Retina (tissue), 1 donor: ENCODE measurements around the gene TPX2.
A peak's percentile ranks its signal among the peaks of the same experiment; 100 is the strongest.
"Not testable (repeated sequence)": the region's sequence is repeated elsewhere in the genome, so short reads cannot be mapped to it uniquely, and the experiment has no call there.

Experiments used
- DNase-seq: peaks from one replicate; pipeline ENCODE4 v3.0.0-alpha.2; 2016

TPX2 gene

DNA sequence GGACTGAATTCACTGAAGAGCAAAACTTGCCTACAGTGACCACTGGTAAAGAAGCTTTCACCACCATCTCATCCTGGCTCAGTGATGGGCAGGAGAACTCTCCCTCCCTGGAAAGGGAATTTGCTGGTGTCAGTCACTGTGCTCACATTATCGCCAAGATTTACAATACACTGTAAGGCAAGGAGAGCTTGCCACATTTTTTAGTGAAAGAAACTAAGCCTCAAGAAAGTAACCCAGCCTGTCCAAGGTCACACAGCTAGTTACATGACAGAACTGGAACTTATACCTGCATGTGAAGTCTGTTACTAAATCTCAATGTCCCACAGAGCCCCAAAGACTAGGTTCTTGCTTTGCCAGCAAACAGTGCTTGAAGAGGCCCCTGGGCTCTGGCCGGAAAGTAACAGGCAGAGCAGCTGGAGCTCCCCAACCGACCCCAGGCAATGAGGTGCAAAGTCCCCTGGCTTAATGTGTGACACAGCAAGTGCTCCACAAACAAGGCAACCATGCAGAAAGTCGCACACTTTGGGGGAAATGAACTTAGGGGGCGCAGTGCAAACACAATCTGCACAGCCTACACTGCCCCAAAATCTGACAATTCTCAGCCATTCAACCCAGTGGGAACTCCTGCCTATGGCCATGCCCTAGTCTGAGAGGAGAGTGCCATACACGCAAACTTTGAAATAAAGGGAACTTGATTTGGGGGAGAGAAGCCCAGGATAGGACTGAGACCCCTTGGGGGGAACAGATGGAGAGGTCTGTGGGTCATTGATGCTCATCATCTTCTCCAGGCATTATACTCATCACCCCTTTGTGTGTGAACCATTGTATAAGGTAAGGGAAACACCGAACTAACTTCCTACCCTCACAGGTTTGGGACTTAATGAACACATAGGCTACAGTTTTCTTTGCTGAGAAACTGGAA lies 18.3 kb upstream of the TPX2 start:
- DNase-seq, result peak; percentile 31

DNA sequence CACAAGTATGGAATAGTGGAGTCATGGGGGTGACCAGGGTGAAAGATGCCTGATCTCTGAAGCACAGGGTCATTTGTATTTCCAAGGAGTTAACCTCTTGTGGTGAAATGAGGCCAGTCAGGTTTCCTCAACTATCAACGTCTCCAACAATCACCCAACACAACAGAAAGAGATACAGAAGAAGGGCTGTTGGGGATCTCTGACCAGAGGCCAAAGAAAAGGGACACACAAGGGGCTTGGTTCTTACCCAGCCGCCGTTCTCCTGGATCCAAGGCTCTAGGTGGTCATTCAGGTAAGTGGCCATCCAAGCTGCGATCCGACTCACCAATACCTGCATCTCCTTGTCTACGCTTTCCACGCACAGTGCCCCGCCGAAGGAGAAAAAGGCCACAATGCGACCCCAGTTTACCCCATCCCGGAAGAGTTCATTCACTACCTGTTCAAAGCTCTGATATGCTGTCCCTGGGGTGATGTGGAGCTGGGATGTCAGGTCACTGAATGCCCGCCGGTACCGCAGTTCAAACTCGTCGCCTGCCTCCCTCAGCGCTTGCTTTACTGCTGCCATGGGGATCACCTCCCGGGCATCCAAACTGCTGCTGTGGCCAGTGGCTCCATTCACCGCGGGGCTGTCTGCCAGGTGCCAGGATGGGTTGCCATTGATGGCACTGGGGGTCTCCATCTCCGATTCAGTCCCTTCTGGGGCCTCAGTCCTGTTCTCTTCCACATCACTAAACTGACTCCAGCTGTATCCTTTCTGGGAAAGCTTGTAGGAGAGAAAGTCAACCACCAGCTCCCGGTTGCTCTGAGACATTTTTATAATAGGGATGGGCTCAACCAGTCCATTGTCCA lies 17.5 kb upstream of the TPX2 start:
- peak; percentile 46 for DNase-seq

DNA sequence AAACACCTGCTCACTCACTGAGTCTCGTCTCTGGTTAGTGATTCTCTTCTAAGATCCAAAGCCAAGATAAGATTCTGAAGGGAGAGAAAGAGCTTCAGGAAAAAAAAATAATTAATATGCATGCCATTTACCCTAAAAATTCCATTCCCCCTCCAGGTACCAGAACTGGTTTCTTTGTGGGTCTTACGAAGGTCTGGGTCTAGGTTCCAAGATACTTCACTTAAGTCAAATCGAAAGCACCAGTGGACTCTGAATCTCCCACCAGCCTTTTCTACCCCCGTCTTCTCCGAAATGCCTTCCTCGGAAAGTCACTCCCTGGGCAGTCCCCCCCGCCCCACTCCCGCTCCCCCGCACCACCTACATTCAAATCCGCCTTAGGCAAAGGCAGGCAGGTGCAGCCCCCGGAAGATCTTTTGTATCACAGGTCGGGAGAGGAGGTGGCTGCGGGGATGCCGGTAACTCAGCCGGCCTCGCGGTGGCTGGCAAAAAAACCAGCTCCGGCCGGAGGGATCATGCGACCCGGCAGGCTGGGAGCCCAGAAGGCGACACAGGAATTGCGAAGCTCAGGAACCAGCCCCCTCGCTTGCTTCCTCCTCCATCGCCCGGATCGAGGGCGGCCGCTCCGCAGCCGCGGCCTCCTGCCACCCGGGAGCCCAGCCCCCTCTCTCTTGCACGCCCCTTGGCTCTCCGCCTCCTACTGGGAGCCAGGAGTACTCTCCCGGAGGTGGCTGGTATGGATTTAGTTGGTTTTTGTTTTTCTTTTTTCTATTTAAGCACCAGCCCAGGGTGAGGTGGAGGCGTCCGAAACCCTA lies 16.6 kb upstream of the TPX2 start, which contains the start of gene BCL2L1:
Gene BCL2L1 (minus strand): TSS at position 612 of the 812 bp plus-strand sequence. CDS start 650 bp downstream, outside the sequence.
- peak; percentile 92 for DNase-seq

DNA sequence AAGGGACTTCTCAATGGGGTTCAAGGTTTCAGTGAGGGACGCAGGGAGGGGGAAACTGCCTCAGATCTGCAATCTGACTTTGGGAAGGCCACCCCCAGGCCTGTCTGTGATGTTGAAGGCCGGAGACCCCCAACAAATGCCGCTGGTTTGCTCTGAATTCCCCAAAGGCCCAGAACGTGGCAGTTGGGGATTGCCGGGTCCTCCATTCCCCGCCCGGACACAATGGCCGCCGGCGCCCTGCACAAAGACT lies 16.1 kb upstream of the TPX2 start:
- DNase-seq, result no peak

DNA sequence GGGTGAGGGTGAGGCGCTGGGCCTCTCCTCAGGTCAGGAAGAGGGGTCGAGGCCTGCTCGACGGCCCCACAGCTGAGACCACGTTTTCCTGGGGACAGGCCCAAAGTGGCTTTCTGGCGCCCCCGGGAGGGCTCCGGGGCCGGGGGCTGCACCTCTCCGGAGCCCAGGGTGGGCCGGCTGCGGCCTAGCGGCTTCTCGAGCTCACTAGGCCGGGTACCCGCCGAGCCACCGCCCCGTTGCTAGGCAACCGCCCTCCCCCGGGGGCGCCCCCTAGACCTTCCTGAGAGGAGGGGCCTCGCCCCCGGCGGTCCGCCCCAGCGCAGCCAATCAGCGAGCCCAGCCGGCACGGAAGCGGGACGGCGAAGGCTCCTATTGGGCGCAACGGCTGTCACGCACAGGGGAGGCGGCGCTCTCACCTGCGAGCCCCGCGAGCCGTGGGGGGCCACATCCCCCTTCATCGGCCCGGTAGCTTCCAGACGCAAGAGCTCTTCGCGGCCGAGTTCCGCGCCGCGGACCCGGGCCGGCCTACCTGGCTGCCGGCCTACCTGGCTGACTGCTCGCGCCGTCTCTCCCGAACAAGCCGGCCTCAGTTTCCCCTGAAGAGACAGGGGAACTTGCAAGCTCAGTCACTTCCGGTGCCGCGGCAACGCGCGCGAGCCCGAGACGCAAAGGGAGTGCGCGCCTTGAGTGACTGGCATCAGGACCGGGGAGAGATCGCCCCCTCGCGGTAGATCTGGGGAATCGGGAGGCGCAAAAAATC lies 15.6 kb upstream of the TPX2 start:
- DNase-seq, result peak; percentile 100

DNA sequence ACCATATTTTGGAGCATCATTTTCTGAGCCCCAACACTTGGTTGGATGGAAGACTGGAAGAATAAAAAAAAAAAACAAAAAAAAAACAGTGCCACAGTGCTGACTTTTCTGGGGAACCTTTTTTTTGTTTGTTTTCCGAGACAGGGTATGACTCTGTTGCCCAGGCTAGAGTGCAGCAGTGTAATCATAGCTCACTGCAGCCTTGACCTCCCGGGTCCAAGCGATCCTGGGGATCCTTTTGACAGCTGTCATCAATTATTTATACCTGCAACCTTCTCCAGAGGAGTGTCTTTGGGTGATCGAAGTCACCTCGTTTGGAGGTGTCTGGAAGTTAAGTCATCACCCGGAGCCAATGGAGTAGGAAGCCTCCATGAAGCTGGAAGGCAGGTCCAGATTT lies 7.8 kb upstream of the TPX2 start:
- no peak for DNase-seq

DNA sequence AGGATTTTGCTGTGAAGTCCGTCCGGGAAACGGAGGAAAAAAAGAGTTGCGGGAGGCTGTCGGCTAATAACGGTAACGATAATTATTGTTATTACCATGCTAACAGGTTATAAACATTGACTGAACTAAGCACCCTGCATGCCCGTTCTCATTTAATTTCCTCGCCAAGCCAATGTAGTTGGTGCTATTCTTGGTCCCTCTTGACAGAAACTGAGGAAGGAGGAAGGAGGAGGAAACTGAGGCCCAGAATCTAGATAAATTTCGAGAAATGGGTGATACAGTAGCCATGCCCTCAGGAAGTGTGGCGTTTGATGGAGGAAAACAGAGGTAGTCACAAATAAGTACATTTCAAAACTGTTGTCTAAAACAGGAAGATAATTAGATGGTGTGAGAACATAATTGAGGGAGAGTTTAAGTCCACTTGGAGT lies 474 bp downstream of the TPX2 start:
- DNase-seq, result no peak

DNA sequence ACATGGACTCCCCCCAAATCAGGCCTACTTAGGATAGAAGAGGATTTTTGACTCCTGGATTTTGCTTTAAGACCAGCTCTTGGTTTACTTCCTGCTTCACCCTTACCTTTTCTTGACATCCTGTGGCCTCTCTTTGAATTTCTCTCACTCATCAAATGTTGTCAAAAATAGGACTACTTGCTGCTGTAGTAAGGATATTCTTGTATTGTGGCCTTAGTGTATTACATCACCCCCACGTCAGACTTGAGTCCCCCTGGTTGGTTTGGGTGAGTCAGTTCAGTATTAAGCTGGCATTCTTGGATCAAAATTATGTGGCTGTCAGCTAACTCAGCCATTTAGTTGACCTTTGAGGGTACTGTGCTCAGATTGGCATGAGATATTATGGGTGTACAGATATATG lies 1.1 kb downstream of the TPX2 start:
- DNase-seq, result no peak

DNA sequence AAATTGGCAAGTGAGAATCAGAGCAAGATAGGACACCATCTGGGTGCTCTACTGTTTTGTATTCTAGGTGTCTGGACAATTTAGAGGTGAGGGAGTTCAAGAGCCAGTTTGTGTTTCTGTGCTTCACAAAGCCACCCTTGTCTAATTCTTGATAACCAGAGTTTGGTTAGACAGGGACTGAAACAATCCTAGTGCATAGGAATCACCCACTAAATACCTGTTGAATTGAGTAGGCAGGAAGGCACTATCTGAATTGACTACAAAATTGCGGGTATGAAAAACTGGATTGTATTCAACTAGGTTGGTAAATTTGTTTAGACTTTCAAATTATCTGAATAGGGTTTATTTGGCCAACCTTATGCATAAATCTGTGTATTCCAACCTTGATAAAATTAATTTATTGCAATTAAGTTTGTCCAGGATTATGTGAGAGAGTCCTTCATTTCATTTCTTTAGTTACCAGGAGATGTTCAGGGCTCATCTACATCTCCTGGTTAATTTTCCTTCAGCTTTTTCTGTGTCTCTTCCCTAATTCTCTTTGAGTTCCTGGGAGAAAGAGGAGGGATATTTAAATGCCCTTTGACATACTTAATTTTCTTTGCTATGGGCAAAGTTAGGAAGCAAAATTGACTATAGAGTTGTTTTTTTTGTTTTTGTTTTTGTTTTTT lies 1.7 kb downstream of the TPX2 start:
- no peak for DNase-seq

DNA sequence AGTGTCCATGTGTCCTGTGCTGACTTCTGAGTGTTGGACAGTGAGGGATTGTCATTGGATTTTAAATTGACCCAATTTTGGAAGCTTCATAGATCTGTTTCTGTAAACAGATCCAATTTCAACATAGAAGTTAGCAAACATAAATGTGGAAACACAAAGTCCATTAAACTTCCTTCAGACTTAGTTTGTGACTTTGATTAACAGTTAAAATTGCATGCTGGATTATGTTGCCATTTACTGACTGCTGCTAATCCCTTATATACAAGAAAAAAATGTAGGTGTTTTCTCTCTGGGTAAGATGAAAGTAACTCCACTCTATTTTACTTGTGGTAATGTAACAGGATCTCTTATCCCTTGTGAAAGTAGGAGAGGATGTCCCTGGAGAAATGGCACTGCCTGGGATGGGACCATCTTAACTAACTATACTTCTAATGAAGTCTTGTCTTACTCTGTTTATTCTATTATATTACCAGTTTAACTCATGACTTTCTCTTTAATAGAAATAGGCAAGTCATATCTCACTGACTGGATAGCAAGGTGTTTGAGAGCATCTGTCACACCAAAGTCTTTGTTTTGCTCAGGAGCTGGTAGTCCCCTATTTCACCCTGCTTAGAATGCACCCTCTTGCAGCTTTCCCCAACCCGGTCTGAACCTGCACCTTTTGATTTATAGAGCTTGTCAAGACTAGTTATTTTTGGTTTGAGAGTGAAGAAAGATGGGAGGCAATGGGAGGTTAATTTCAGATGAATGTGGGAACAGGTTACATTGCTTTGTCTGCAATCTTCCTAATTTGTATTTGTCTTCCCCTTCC lies 7.2 kb downstream of the TPX2 start:
- DNase-seq, result no peak

DNA sequence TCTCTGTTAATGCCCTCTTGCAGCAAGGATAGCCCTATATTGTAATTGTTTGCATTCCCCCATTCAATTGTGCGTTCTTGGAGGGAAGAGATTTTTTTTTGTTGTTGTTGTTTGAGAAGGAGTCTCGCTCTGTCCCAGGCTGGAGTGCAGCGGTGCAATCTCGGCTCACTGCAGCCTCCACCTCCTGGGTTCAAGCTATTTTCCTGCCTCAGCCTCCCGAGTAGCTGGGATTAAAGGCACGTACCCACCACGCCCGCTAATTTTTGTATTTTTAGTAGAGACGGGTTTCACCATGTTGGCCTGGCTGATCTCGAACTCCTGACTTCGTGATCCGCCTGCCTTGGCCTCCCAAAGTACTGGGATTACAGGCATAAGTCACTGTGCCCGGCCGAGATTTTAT lies 7.9 kb downstream of the TPX2 start:
- not testable (repeated sequence) for DNase-seq

DNA sequence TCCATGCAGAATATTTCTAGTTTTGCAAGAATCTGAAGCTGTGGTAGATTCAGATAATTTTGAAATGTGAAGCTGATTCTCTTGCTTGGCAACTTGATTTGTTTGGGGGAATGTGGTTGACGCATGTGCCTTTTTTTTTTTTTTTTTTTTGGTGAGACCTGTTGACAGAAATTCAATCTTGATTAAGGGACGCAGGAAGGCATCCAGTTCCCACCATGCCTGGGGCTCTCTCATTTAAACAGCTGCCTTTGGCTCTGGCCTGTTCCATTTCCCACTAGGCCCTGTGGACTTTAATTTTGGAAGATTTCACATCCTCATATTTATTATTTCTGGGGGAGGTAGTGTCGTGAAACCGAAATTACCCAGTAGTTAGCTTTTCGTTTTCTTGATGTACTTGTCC lies 8.6 kb downstream of the TPX2 start:
- DNase-seq, result no peak

DNA sequence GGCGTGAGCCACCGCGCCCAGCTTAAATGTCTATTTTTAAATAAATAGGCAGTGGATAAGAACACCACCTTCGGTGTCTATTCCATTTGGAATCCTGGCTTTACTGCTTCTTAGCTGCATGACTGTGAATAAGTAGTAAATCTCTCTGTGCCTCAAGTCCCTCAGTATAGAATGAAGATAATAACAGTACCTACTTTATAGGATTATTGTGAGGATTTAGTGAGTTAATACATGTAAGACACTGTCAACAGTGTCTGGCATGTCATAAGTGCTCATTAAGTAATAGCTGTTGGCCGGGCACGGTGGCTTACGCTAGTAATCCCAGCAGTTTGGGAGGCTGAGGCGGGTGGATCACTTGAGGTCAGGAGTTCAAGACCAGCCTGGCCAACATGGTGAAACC lies 10.1 kb downstream of the TPX2 start:
- DNase-seq, result no peak

DNA sequence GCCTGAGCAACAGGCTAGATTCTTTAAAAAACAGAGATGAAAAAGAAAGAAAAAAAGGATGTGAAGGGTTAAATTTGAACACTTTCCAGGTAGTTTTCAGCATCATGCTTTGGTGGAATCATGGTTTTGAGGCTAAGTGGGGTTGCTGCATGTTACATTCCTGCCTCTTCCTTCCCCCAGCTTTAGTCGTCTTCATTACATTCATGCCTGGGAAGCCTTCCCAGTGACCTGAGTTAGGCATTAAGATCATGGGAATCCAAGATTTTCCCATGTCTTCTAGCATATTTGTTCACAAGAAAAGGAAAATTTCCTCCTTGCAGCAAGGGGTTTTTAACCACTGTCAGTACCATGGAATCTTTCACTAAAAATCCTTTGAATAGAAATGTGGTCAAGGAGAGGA lies 12.0 kb downstream of the TPX2 start:
- no peak for DNase-seq

DNA sequence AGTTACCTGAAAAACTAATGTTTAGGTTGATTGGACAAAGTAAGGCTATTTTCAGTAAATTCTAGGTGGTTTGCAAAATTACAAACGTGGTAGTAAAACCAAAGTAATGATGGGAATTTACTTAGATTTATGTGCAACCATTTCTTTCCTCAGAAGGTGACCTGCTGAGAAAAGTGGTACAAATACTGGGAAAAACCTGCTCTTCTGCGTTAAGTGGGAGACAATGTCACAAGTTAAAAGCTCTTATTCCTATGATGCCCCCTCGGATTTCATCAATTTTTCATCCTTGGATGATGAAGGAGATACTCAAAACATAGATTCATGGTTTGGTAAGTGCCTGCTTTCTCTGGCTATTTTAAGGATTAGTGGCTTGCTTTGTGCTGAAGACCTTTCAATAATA lies 18.2 kb downstream of the TPX2 start:
- no peak for DNase-seq

DNA sequence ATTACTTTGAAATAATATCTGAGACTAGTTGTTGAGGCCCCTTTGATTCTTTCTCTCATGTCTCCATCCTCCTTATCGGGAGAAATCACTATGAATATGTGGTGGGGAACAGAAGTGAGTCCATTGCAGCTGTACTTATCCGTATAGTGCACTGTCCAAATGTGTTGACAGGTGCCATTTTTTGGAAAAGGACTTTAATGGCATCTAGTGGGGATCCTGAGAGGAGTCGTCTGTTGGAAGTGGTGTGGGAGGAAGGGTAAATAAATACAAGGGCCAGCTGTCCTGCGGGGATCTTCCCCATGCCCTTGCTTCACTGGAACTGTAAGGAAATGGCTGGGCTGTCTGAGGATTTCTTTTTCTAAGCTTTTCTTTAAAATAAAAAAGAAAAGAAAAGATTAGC lies 19.4 kb downstream of the TPX2 start:
- DNase-seq, result no peak

DNA sequence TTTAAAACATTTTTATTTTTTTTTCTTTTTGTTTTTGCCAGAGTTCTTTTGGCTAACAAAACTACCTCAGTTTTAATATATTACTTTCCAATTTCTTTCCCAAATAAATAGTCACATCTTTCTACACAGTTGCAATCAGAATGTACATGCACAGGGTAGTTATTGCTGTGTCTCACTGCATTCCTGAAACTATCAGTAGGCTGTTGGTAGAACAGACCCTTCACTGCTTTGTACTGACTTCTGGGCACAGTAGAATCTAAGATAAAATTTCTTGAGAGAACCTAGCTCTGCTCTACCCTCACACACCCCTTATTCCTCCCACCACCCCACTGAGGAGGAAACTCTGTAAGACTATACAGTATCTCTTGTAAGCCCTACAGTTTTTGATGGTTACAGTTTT lies 19.9 kb downstream of the TPX2 start:
- DNase-seq, result no peak

DNA sequence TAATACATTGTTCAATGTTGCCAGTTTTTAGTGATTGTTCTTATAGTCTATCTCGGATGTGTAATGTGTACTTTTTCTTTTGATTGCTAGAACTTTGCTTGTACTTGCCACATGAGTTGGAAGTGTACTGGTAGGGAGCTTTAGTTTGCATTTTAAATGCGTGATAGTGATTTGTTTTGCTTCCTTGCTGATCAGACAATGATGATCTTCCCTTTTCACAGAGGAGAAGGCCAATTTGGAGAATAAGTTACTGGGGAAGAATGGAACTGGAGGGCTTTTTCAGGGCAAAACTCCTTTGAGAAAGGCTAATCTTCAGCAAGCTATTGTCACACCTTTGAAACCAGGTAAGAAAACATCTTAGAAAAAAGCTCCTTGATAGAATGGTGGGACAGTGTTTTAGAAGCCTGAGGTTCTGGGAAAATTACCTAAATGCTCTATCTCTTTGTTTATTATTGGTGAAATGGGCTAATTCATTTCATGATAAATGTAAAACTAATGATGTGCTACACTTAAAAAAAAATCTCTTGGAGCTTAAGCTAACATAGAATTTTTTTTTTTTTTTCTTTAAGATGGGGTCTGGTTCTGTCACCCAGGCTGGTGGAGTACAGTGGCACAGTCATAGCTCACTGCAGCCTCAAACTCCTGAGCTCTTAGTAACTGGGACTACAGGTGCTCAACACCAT lies 20.9 kb downstream of the TPX2 start:
- DNase-seq, result no peak

DNA sequence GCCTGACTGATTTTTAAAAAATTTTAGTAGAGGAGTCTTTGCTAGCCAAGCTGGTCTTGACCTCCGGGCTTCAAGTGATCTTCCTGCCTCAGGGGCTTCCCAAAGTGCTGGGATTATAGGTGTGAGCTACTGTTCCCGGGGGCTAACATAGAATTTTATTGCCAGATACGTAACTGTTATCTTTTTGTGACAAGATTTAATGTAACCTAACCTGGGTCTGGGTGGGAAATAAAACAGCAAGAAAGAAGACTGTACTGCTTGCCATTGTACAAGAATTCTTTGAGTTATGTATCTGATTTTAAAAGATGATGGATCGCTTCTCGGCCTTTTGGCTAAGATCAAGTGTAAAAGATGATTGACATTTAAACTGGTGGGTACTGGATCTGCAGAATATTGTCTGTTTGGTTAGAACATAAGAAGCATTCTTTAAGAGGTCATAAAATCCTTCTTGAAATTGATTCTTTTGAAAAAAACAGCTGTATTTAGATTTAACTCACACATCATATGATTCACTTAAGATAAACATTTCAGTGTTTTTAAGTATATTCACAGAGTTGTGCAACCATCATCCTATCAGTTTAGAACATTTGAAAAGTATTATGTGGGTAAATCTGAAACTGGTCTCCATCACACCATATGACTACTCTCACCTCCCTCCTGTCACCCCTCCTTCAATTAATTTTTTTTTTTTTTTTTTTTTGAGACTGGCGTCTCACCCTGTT lies 21.6 kb downstream of the TPX2 start:
- DNase-seq, result no peak
